NK-92 treated with Interleukin-12 subunit alpha and Interleukin-12 subunit beta, amount 100 ng/mL, for 24 hours (cell line): ENCODE data around the gene TANGO2.

Experiments
- DNase-seq: peaks from one replicate; lab custom pipeline; 2025; lab: John Stamatoyannopoulos, UW

TANGO2 gene

DNA sequence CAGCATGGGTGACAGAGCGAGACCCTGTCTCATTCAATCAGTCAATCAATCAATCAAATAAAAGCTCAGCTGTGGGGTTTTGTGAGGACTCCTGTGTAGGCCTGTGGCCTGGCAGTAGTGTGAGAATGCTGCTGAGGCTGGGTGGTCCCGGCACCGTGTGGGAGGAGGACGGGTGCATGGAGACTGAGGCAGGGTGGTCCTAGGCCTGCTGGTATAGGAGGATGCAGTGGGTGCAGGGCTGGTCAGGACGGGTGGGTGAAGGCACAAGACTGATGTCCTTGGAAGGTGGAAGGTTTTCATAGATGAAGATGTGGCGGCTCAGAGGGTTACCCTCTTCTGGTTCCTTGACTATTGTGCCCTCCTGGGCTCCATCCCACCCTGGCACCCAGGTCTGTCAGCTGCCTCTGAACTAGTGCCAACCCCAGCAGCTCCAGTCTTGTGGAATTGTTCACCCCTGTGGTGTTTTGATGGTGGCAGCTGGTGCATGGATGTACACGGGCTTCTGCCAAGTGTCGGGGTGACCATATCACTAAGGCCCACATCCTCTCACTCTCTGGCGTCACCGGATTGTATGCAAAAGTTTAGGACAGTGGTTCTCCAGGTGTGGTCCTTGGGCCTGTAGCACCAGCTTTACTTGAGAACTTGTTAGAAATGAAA is 23.7 kb downstream of the TANGO2 start:
- DNase-seq = no peak

DNA sequence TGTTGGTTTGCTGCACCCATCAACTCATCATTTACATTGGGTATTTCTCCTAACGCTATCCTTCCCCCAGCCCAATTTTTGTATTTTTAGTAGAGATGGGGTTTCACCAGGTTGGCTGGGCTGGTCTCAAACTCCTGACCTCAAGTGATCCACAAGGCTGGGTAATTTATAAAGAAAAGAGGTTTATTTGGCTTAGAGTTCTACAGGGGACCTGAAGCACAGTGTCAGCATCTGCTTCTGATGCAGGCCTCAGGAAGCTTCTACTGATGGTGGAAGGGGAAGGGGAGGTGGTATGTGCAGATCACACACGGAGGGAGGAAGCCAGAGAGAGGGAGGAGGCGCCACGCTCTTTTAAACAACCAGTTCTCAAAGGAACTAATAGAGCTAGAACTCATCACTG is 25.8 kb downstream of the TANGO2 start:
- DNase-seq = no peak

DNA sequence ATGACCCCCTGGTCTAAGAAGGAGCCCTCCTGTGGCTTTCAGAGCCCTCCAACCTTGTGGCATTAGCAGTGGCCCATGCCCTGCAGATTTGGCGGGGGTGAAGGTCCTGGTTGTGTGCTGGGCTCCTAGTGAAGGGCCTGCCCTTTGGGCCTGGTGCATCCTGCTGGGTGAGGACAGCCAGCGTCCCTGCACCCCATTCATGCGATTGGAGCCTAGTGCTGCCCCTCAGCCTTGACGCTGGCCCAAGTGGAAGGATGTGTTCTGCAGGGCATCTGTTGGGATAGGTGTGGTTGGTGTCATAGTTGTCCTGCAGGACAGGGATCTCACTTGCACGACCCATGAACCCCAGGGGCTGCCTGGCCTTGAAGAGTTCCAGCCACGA is 31.0 kb downstream of the TANGO2 start:
- DNase-seq = no peak

DNA sequence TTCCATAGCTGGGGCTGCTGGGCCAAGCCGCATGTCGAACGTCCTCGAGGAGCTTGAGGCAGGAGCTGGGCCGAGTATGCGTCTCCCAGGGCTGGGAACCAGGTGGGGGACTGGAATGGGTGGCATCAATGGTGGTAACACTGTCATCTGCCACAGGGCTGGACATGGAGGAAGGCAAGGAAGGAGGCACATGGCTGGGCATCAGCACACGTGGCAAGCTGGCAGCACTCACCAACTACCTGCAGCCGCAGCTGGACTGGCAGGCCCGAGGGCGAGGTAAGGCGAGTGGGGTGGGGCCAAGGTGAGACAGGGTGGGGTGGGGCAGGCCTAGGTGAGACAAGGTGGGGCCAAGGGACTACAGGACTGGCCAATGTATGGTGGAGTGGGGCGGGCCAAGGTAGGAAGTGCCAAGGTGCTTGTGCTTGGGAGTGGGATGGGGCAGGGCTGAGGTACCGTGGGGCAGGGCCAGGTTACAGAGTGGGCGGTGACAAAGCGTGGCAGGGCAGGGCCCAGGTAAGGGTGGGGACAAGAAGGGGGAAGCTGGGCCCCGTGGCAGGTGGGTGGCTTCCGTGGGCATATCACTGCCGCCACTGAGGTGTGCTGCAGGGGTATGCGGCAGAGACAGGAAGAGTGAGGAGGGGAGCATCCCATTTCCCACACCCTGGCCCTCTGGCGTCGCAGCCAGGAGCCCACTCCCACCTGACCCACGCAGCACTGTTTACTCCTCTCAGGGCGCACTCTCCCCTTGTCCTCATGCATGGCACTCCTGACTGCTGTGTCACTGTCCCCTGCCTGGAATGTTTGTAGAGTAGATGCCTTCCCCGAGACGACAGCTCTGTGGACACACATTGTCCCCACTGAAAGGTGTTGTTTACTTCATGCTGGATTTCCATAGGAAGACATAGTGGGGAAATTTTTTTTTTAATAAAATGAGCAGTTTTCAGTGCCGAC is 31.7 kb downstream of the TANGO2 start:
- no peak for DNase-seq

DNA sequence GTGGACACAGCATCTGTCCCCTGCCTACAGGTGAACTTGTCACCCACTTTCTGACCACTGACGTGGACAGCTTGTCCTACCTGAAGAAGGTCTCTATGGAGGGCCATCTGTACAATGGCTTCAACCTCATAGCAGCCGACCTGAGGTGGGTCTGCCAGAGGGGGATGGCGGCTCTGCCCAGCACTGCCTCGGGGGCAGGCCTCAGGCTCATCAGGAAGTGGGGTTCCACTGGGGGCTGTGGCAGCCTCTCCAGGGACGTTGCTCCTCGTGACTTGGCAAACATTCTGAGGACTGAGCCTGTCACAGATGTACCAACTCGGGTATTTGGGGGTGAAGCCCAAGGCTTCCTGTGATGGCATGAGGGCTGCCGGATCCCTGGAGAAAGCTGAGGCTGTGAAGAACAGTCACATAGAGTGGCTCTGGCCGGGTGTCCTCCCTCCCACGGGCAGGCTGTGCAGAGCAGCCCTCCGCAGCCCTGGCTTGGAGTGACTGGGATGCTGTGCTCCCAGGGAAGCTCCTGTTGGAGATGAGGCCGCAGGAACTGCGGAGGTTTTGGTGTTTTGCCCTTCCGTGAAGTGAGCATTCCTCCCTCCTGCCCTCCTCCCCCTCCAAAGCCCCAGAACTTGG is 32.6 kb downstream of the TANGO2 start:
- no peak for DNase-seq

DNA sequence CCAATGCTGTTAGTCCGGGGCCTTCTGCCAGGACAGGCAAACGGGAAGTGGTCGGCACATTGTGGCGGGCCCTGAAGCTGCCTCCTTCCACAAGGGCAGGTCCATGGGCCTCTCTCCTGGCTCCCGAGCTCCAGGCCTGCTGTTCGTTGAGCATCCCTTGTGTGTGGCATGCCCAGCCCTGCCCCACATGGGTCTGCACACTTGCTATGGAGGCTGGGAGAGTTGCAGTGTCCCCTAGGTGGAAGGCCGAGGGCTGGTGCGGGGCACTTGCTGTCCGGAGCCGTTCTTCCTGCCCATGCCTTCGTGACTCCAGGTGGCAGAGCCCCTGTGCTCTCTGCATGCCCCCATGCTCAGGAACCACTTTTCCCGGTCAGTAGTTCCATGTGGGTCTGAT is 33.1 kb downstream of the TANGO2 start:
- DNase-seq = no peak

DNA sequence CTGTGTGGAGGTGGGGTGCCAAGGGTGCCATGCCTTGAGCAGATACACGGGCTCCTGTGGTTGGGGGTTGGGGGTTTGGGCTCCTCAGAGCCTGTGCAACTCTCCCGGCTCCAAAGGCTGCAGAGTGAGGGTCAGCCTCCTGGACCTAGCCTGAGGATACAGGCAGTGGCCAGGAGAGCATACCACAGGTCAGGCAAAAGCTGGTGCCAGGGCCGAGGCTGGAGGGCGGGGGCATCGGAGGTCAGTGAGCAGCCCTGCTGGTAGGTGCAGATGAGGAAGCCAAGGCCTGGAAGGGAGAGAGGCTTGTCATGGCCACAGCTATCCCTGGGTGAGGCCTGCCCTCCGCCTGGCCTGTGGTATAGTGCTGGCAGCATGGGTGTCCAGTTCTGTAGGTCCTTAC is 33.6 kb downstream of the TANGO2 start:
- DNase-seq = no peak

DNA sequence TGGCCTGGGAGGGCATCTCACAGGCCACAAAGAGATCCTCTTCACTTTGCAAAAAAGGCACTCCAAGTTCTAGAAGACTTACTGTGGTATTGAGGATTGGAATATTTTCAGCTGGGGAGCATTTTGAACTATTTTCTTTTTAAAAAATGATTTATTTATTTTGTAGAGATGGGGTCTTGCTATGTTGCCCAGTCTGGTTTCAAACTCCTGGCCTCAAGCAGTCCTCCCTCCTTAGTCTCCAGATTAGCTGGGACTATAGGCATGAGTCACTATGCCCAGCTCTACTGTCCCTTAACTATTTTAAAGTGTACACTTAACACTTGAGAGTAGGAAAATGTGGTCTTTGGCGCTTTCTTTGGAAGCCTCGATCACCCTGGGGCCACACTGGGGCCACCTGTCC is 34.2 kb downstream of the TANGO2 start:
- no peak for DNase-seq

DNA sequence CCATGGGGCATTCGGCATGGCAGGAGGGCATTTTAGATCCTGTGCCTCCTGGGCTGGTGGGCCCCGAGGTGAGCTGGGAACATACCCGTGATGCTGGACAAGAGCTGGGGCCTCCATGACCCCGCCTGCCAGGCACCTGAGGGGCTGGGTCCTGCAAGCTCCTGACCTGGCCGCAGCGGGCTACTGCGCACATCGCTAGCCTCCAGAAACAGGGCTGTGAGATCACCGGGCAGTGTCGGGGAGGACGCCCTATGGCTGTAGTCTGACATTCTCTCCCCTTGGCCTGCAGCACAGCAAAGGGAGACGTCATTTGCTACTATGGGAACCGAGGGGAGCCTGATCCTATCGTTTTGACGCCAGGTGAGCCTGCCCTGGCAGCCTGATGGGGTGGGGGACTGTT is 34.7 kb downstream of the TANGO2 start:
- DNase-seq = no peak

DNA sequence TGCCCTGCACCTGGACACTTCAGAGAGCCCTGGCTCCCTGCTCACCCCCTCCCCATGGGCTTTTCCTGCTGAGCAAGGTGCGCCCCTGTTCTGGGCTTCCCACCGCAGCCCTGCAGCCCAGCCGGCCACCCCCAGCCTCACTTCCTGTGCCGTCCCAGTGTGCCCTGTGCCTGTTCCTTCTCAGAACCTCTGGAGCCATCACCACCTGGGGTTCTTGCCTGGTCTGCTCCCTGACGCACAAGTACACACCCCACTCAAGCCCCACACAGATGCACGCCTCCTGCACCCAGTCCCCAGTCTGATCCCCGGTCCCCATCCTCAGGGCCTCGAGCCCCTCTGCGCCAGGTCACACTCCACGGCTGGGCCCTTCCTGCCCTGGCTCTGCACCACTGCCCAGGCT is 35.3 kb downstream of the TANGO2 start:
- no peak for DNase-seq

DNA sequence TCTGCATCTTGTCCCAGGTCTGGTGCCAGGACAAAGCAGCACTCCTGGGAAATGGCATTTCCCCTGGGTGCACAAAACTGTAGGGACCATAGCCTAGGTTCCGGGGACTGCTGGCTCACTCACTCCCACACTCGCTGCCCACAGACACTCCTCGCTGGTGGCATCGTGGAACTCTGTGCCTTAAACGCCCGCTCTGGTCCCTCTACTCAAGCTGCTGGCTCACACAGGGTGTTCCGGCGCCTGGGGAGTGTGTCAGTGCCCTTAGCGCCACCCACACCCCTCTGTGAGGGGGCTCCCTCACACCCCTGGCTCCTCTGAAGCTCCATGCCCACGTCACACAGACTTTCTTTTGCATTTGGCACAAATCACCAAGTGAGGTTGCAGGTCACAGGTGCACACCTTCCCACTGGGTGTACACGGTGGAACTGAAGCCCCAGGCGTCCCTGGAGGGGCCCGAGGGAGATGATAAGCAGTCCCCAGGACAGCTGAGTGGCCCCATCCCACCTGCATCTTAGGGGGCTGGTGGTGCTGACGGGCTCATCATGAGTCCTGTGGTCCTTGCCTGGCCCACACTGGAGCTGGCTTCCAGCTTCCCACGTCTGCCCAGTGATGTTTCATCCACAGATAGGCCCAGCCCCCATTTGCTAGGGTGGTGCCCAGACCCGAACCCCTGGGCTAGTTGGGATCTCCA is 35.9 kb downstream of the TANGO2 start:
- DNase-seq = no peak

DNA sequence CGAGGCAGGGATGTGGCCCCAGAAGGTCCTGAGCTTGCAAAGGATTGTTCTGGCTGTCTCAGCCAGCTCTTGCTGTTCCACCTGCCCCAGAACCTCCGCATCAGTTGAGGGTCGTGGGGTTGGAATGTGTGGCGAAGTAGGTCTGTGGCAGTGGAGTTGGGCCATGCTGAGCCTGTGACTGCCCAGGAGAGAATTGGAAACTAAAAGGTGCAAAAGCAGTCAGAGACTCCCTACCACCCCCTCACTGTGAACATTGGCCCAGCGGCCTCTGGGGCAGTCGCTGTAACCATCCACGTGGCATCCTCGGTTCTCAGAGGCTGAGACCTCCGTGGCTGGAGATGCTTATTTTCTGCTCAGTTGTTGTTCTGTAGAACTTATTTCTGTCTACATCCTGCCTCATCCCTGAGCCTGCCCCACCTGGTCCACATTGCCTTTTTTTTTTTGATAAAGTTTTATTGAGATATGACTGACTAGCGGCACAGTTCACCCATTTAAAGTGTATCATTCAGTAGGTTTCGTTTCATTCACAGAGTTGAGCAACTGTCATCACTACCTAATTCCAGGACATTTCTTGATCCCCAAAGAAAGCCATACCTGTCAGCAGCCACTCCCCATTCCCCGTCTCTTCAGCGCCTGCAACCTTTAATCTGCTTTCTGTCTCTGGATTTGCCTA is 36.8 kb downstream of the TANGO2 start:
- DNase-seq = no peak

DNA sequence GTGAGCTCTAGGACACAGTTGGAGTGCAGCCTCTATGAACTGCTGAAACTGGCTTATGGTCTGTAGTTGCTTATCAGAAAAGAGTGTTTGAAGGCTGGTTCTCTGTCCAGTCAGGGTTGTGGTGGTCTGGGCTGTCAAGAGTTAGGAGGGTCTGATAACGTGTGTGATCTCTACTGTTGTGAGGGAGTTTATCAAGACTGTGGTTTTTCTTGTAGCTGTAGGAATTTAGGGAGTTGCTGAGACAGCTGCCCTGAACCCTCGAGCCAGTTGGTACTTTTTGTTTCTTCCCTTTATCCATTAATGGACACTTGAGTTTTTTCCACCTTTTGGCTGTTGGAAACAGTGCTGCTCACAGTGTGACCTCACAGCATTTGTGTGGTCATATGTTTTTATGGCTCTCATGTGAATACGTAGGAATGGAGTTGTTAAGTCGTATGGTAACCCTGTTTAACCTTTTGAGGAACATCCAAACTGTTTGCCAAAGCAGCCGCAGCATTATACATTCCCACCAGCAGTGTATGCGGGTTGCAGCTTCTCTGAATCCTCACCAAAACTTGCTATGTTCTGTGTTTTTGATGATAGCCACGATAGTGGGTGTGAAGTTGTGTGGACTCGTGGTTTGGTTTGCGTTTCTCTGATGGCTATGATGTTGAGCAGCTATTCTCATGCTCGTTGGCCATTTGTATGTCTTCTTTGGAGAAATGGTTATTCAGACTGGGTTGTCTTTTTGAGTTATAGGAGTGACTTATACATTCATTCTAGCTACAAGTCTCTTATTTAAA is 38.3 kb downstream of the TANGO2 start:
- no peak for DNase-seq

DNA sequence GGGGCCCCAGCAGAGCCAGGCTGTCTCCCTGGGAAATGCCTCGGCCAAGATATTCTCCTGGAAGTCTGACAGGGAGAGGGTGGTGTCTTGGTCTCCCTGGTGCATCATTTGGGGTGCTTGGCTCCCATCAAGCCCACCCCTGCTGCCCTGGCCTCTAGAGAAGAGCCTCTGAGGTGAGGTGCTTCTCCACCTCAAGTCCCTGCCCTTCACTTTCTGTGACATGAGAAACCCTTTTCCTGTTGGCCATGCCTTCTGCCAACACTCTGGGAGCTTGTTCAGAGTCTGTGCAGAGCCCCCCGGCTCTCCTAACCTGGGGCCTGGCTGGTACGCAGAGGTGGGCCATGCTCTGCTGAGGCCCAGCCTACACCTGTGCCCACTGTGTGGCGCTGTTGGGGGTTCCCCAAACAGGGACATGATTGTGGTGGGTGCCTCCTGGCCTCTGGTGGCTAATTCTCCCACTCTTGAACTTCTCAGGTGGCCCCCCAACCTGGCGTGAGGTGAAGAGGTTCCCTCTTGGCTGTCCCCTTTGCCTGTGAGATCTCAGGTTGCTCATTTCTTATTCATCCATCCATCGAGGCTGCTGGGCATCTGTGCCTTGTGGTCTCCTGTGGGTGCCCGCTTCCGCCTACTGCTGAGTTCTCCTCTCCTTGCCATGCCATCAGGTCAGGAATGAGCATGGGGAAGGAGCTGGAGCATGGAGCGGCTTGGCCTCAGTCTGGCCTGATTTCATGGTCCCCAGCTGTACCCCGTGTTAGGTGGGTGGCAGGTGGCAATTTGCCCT is 40.0 kb downstream of the TANGO2 start:
- DNase-seq = no peak

DNA sequence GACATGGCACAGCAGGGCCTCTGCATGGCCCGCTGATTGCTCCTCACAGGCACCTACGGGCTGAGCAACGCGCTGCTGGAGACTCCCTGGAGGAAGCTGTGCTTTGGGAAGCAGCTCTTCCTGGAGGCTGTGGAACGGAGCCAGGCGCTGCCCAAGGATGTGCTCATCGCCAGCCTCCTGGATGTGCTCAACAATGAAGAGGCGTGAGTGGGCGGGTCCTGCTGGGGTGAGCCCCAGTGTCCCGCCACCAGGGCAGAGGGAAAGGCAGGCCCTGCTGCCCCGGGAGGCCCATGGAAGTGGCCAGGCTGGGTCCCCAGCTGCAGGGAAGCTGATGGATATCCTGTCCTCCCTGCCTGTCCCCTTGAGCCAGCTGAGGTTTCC is 40.6 kb downstream of the TANGO2 start:
- no peak for DNase-seq

DNA sequence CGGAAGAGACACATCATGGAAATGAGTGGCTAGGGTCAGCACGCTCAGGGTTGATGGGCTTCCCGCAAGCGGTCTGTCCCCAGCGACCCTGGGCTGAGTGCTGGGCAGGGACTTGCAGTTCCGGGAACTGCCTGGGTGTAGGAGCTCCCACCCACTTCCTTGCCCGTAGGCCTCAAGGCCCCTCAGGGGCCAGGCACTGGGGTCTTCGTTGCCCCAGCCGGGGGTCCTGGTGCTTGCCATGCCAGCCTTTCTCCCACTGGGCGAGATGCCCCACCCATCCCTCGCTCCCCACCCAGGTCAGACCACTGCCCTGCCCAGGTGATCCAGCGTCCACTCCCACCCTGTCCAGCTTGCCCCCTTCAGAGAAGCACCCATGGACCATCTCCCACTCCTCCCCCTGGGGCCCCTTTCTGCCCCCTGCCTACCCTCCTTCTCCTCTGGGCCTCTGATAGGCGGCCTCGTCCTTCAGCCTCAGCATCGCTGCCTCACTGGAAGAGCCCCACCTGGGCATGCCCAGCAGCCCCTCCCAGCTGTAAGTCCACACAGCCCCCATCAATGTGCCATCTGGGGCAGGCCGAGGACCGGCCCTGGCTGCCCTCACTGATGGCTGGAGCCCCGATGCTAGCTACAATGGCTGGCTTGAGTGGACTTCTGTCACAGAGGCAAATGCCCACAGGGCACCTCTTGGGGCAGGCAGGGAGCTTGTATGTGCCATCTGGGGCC is 41.3 kb downstream of the TANGO2 start:
- no peak for DNase-seq

DNA sequence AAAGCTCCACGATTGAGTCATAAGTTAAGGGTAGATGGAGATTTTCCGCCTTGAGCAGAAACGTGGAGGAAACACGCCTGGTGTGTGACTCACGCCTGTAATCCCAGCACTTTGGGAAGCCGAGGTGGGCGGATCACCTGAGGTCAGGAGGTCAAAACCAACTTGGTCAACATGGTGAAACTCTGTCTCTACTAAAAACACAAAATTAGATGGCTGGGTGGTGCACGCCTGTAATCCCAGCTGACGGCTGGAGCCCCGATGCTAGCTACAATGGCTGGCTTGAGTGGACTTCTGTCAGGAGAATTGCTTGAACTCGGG is 41.8 kb downstream of the TANGO2 start:
- no peak for DNase-seq

DNA sequence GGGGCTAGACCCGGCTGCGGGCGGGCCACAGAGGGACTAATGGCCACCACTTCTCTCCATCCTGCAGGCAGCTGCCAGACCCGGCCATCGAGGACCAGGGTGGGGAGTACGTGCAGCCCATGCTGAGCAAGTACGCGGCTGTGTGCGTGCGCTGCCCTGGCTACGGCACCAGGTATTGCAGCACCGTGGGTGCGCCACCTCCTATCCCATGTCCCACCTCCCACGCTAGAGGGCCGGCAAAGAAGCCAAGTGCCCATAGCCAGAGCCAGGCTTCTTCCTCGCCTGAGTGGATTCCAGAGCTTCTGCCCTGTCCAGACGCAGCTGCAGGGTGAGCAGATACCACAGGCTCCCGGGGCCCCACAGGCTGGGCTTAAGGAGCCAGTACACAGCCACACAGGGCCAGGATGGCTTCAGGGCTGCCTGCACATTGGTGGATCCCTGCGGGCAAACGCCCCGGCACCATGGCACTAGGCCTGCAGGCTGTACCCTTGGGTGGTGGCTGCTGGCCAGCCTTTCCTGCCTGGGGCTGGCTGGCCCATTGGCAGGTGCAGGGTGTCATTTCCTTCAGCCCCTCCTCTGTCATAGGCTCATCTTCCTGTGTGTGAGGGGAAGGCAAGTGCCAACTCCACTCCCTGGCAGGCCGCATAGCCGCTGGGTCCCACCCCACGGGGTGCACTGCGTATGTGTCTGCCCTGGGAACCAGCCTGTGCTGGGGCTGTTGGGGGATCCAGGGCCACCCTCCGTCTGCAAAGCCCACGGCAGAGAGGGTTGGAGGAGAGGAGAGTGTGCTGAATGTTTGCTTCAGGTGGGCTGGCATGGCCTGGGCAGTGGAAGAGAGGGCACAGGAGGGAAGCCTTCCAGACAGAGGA is 42.6 kb downstream of the TANGO2 start:
- DNase-seq = no peak

DNA sequence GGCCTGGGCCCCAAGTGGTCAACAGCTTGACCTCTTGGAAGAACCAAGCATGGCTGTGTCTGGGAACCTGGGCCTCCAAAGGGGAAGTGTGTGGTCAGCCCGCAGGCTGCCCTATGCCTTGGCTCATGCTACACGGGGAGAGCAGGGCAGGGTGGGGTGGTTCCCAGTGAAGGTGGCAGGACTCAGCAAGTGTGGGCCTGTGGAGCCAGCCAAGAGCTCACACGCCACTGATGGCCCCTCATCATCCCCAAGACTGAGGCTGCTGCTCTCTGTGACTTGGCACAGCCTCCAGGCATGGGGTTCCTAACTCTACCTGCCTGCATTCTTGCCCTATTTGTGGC is 43.2 kb downstream of the TANGO2 start:
- DNase-seq = no peak
